WTC11 (cell line): ENCODE results near the gene ALPI. TPM values are rescaled to one million over a fixed set of nuclear protein-coding genes. Genes with fewer than 3 reads are reported as not detected.

Experiments
- ATAC-seq: fragments of 200-7000 bp; cut with Tn5 transposase; 2 replicates; pipeline ENCODE4 v1.10.0; 2021; ENCODE audit warnings: mild to moderate bottlenecking, moderate library complexity
- CTCF ChIA-PET: fragments of 300-600 bp; sonication (Branson Sonifier 250); formaldehyde crosslinking; loops from one replicate; lab custom pipeline; 2021; ENCODE audit warnings: antibody characterized with exemption; lab: Charles Lee
- POLR2A ChIA-PET: fragments of 350-600 bp; sonication (Branson Sonifier 250); formaldehyde crosslinking; loops from one replicate; lab custom pipeline; 2021; ENCODE audit warnings: antibody characterized with exemption; lab: Charles Lee
- DNase-seq: peaks from one replicate; pipeline ENCODE4 v3.0.0; 2021; ENCODE audit warnings: low spot score
- H3K27ac Mint-ChIP-seq: 2 replicates; pipeline ENCODE4 v1.8.0; 2021; ENCODE audit warnings: mixed read lengths
- H3K27me3 Mint-ChIP-seq: 2 replicates; pipeline ENCODE4 v1.8.0; 2021; ENCODE audit warnings: low read depth, mild to moderate bottlenecking, moderate library complexity, mixed read lengths
- H3K36me3 Mint-ChIP-seq: 2 replicates; pipeline ENCODE4 v1.8.0; 2021; ENCODE audit warnings: mixed read lengths
- H3K4me1 Mint-ChIP-seq: 2 replicates; pipeline ENCODE4 v1.8.0; 2022; ENCODE audit warnings: mixed read lengths
- H3K4me3 Mint-ChIP-seq: 2 replicates; pipeline ENCODE4 v1.8.0; 2021; ENCODE audit warnings: mild to moderate bottlenecking, moderate library complexity, mixed read lengths
- H3K9me3 Mint-ChIP-seq: 2 replicates; pipeline ENCODE4 v1.8.0; 2021; ENCODE audit warnings: mixed read lengths
- GABPB1 ChIP-seq: sonication (generic); formaldehyde crosslinking; IDR thresholded peaks from 2 replicates; pipeline ENCODE4 v1.8.1; 2023; ENCODE audit warnings: mild to moderate bottlenecking, missing genetic modification reagents
- JUN ChIP-seq: sonication (generic); formaldehyde crosslinking; IDR thresholded peaks from 2 replicates; pipeline ENCODE4 v1.8.0; 2023; ENCODE audit warnings: mild to moderate bottlenecking, missing genetic modification reagents
- NR3C1 ChIP-seq: sonication (generic); formaldehyde crosslinking; conservative IDR thresholded peaks from 2 replicates; pipeline ENCODE4 v1.8.1; 2023; ENCODE audit warnings: low read depth, mild to moderate bottlenecking, missing genetic modification reagents
- PRRX2 ChIP-seq: fragments of 250-450 bp; sonication (Bioruptor Pico); IDR thresholded peaks from 2 replicates; pipeline ENCODE4 v1.8.0; 2021; ENCODE audit warnings: mild to moderate bottlenecking
- SMAD3 ChIP-seq: sonication (generic); formaldehyde crosslinking; IDR thresholded peaks from 2 replicates; pipeline ENCODE4 v1.8.0; 2022; ENCODE audit warnings: missing genetic modification reagents, mild to moderate bottlenecking, borderline replicate concordance
- SP1 ChIP-seq: sonication (generic); formaldehyde crosslinking; conservative IDR thresholded peaks from 2 replicates; pipeline ENCODE4 v1.8.1; 2022; ENCODE audit warnings: missing genetic modification reagents
- TEAD1 ChIP-seq: sonication (generic); formaldehyde crosslinking; IDR thresholded peaks from 2 replicates; pipeline ENCODE4 v1.8.0; 2022; ENCODE audit warnings: mild to moderate bottlenecking, missing genetic modification reagents
- USF1 ChIP-seq: sonication (generic); formaldehyde crosslinking; IDR thresholded peaks from 2 replicates; pipeline ENCODE4 v1.8.0; 2022; ENCODE audit warnings: mild to moderate bottlenecking, missing genetic modification reagents
- ZNF121 ChIP-seq: sonication (generic); formaldehyde crosslinking; IDR thresholded peaks from 2 replicates; pipeline ENCODE4 v1.8.0; 2023; ENCODE audit warnings: missing genetic modification reagents
- ZNF219 ChIP-seq: sonication (generic); formaldehyde crosslinking; IDR thresholded peaks from 2 replicates; pipeline ENCODE4 v1.8.0; 2023; ENCODE audit warnings: missing genetic modification reagents, mild to moderate bottlenecking, borderline replicate concordance
- ZNF671 ChIP-seq: fragments of 250-450 bp; sonication (Bioruptor Pico); IDR thresholded peaks from 2 replicates; pipeline ENCODE4 v1.8.0; 2021; ENCODE audit warnings: mild to moderate bottlenecking
- total RNA-seq: library from RNA; stranded (reverse); gene quantifications from 3 replicates; pipeline ENCODE4 v1.2.3, GENCODE V29; 2021
- TF ChIP-seq, protein P1 (sequence below): fragments of 250-450 bp; sonication (Bioruptor Pico); IDR thresholded peaks from 2 replicates; pipeline ENCODE4 v1.8.0; 2021; ENCODE audit warnings: mild to moderate bottlenecking
- TF ChIP-seq, protein P2 (sequence below): sonication (generic); formaldehyde crosslinking; IDR thresholded peaks from 2 replicates; pipeline ENCODE4 v1.8.1; 2022; ENCODE audit warnings: mild to moderate bottlenecking, missing genetic modification reagents, moderate library complexity, borderline replicate concordance
- TF ChIP-seq, protein P3 (sequence below): fragments of 250-450 bp; sonication (Bioruptor Pico); IDR thresholded peaks from 2 replicates; pipeline ENCODE4 v1.9.0; 2021; ENCODE audit warnings: mild to moderate bottlenecking
- TF ChIP-seq, protein P4 (sequence below): sonication (generic); formaldehyde crosslinking; IDR thresholded peaks from 2 replicates; pipeline ENCODE4 v1.8.0; 2023; ENCODE audit warnings: mild to moderate bottlenecking, missing genetic modification reagents

Gene ALPI
- total RNA-seq, 1 experiment from 2014 or later, result not detected

GRCh38 chr2:232415736-232416520 lies 40.0 kb upstream of the ALPI start:
- Mint-ChIP-seq H3K36me3 (peaks cover 5% of the 10 kb centered on the region; the same call in 1 of the 2 replicates), H3K4me1 (peaks cover 5% of the 10 kb centered on the region), H3K27me3 (peaks cover 45% of the 10 kb centered on the region), H3K4me3 (no peak overlapping the region), H3K9me3 (no peaks in the 10 kb centered on the region), H3K27ac (no peak overlapping the region)
- POLR2A ChIA-PET, result no interaction called here
- ATAC-seq (no peak), DNase-seq (no peak)
- no peak for TF ChIP-seq JUN (CRISPR knock-in tag)
- no peak for TF ChIP-seq ZNF671 (CRISPR knock-in tag)
- no peak for TF ChIP-seq USF1 (CRISPR knock-in tag)
- no peak for TF ChIP-seq ZNF219
- TF ChIP-seq SMAD3 (CRISPR knock-in tag), result no peak
- TF ChIP-seq GABPB1 (CRISPR knock-in tag), result no peak
- TF ChIP-seq ZNF121 (CRISPR knock-in tag), result no peak
- TF ChIP-seq SP1 (CRISPR knock-in tag), result no peak
- CTCF ChIA-PET, result interaction anchor here (1.6 to 2.4 kb wide), 3 partner anchors 48 to 106 kb away, joined by 4 to 10 read pairs (median 6); no protein-coding TSS in a partner anchor

- TF ChIP-seq, protein P1, sequence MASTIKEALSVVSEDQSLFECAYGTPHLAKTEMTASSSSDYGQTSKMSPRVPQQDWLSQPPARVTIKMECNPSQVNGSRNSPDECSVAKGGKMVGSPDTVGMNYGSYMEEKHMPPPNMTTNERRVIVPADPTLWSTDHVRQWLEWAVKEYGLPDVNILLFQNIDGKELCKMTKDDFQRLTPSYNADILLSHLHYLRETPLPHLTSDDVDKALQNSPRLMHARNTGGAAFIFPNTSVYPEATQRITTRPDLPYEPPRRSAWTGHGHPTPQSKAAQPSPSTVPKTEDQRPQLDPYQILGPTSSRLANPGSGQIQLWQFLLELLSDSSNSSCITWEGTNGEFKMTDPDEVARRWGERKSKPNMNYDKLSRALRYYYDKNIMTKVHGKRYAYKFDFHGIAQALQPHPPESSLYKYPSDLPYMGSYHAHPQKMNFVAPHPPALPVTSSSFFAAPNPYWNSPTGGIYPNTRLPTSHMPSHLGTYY, result no peak
- no peak for TF ChIP-seq TEAD1 (CRISPR knock-in tag)
- TF ChIP-seq, protein P2, sequence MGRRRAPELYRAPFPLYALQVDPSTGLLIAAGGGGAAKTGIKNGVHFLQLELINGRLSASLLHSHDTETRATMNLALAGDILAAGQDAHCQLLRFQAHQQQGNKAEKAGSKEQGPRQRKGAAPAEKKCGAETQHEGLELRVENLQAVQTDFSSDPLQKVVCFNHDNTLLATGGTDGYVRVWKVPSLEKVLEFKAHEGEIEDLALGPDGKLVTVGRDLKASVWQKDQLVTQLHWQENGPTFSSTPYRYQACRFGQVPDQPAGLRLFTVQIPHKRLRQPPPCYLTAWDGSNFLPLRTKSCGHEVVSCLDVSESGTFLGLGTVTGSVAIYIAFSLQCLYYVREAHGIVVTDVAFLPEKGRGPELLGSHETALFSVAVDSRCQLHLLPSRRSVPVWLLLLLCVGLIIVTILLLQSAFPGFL, result no peak
- TF ChIP-seq, protein P3, sequence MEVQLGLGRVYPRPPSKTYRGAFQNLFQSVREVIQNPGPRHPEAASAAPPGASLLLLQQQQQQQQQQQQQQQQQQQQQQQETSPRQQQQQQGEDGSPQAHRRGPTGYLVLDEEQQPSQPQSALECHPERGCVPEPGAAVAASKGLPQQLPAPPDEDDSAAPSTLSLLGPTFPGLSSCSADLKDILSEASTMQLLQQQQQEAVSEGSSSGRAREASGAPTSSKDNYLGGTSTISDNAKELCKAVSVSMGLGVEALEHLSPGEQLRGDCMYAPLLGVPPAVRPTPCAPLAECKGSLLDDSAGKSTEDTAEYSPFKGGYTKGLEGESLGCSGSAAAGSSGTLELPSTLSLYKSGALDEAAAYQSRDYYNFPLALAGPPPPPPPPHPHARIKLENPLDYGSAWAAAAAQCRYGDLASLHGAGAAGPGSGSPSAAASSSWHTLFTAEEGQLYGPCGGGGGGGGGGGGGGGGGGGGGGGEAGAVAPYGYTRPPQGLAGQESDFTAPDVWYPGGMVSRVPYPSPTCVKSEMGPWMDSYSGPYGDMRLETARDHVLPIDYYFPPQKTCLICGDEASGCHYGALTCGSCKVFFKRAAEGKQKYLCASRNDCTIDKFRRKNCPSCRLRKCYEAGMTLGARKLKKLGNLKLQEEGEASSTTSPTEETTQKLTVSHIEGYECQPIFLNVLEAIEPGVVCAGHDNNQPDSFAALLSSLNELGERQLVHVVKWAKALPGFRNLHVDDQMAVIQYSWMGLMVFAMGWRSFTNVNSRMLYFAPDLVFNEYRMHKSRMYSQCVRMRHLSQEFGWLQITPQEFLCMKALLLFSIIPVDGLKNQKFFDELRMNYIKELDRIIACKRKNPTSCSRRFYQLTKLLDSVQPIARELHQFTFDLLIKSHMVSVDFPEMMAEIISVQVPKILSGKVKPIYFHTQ (CRISPR knock-in tag), result no peak
- TF ChIP-seq, protein P4, sequence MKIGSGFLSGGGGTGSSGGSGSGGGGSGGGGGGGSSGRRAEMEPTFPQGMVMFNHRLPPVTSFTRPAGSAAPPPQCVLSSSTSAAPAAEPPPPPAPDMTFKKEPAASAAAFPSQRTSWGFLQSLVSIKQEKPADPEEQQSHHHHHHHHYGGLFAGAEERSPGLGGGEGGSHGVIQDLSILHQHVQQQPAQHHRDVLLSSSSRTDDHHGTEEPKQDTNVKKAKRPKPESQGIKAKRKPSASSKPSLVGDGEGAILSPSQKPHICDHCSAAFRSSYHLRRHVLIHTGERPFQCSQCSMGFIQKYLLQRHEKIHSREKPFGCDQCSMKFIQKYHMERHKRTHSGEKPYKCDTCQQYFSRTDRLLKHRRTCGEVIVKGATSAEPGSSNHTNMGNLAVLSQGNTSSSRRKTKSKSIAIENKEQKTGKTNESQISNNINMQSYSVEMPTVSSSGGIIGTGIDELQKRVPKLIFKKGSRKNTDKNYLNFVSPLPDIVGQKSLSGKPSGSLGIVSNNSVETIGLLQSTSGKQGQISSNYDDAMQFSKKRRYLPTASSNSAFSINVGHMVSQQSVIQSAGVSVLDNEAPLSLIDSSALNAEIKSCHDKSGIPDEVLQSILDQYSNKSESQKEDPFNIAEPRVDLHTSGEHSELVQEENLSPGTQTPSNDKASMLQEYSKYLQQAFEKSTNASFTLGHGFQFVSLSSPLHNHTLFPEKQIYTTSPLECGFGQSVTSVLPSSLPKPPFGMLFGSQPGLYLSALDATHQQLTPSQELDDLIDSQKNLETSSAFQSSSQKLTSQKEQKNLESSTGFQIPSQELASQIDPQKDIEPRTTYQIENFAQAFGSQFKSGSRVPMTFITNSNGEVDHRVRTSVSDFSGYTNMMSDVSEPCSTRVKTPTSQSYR (CRISPR knock-in tag), result no peak
- TF ChIP-seq PRRX2, result no peak
- TF ChIP-seq NR3C1 (CRISPR knock-in tag), result no peak
- Mint-ChIP-seq H3K36me3 (peaks cover 6% of the 10 kb centered on the region; the same call in 1 of the 2 replicates), H3K4me1 (peaks cover 8% of the 10 kb centered on the region), H3K27me3 (peaks cover 54% of the 10 kb centered on the region), H3K4me3 (no peak overlapping the region), H3K9me3 (no peaks in the 10 kb centered on the region), H3K27ac (no peak overlapping the region)
- ChIA-PET POLR2A (no interaction called here), CTCF (interaction anchor here (0.9 to 2.4 kb wide), 6 partner anchors 23 to 107 kb away, joined by 3 to 11 read pairs (median 5); no protein-coding TSS in a partner anchor)
- no peak for ATAC-seq
- DNase-seq, result no peak
These were observed 39.2 kb upstream of the ALPI start for GRCh38 chr2:232416521-232417470.
